HG03521 (cell line): ENCODE data around the gene UIMC1.

ENCODE experiments used
- ATAC-seq: cut with Tn5 transposase; IDR thresholded peaks from one replicate; pipeline ENCODE4 v1.9.1; 2021; ENCODE audit warnings: mild to moderate bottlenecking, moderate library complexity; ENCODE audit not compliant: unreplicated experiment

Gene UIMC1

DNA sequence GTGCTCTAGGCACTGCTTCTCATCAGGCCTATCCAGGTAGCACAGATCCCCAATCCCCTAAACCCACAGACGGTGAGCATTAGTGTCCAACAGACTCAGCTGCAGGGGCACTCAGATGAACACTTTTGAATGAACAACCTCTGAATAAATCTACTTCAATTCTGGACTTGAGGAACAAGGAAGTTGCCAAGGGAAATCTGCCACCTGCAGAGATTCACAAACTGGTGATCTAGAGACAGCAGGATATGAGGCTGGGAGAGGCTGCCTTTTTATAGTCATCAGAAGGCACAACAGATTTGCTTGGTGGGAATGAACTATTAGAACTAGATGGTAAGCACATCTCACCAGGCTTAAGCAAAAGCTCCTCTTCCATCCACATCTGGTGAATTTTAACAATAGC lies 100.5 kb downstream of the UIMC1 start:
- no peak for ATAC-seq

DNA sequence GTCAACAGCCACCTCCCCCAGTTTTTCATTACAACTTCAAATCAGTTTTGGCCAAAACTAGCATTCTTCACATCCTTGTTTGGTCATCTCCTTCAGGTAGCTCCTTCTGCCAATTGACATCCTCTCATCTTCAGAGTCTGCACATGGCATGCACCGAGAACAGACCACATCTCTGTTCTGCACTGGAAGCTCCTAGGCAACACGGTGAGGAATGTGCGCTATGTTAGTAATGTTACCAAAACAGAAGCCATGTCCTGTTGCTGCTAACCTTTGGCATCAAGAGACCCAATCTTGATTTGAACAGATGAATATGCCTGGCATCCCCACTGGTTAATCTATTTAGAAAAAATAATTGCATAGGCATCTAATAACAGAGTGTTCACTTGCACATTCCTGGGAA lies 102.3 kb downstream of the UIMC1 start:
- ATAC-seq: no peak

DNA sequence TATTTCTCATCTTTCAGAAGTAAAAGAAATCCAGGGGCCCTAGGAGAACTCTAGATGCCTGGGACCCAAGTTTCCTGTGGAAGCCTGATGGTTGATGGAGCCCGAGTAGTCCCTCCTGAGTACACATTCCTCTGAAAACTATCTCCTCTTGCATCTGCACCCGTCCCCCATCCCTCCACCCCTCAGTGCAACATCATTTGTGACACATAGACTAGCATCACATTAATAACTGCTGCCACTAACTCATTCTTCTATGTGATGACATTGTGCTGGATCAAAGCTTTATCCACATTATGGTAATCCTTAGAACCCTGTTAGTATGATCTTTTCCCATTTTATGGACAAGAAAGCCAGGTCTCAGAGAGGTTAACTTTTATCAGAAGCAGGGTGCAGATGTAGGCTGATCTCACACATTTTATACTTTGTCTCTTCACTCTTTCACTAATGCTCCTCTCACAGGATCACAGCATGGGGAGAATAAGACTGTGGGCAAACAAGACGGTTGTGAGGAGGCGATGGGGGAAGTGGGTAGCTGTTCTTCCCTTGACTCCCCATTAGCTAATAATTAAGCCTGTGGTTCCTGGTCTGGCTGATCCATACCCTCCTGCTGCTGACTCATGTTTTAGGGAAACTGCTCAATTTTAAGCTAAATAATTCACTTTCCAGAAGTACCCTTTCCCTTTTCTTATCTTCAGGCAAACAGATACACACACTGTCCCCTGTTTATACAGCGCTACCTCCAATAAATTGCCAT lies 103.5 kb downstream of the UIMC1 start:
- no peak for ATAC-seq

DNA sequence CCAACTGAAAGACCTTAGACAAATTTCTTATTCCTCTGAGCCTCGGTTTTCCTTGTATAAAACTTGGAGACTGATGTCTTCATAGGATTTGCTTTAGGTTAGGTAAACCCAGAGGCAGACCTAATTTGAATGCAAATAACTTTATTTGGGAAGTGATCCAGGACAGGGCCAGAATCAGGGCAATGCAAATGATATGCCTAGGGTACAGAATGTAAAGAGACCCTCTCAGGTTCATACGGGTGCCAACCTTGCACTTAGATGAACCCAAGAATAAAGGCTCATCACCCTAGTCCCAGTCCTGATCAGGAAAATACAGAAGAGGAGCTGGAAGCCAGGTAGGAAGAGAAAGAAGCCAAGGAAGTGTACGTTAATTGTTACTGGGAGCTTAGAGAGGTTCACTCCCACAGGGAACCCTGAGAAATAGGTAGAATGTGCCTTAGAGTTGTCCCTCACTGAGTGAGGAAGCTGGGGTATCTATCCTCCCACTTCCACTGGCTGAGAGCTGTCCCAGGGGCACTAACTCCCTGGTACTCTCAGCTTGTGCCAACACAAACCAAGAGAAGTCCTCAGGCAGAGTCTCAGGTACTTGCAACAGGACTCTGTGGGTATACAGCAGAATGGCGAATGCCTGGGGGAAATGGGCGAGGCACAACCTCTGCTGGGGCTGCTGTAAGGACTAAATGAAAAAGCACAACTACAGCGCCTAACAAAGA lies 104.3 kb downstream of the UIMC1 start:
- no peak for ATAC-seq

DNA sequence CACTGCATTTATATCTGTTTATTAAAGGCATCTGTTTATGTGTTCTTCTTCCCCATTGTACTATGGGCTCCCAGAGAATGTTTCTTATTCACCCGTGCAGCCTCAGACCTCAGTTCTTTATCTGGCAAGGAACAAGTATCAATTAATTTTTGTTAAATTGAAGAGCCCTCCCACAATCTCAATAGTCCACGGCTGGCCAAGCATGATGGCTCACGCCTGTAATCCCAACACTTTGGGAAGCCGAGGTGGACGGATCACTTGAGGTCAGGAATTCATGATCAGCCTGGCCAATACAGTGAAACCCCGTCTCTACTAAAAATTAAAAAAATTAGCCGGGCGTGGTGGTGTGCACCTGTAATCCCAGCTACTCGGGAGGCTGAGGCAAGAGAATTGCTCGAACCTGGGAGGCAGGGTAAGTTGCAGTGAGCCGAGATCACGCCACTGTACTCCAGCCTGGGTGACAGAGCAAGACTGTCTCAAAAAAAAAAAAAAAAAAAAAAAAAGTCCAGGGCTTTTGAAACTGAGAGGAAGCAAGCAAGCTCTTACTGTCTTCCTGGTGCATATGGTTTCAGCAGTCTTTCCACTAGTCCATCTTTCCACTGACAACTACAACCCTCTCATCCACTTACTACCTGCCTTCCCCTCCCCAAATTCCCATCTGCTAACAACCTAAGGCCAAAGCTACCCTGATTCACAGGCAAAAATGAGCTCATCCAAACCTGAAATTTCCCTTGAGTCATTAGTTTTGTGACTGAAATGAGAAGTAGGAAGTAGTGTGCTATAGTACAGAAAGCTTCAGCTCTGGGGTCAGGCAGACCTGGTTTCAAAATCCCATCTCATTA lies 105.1 kb downstream of the UIMC1 start:
- ATAC-seq: no peak

DNA sequence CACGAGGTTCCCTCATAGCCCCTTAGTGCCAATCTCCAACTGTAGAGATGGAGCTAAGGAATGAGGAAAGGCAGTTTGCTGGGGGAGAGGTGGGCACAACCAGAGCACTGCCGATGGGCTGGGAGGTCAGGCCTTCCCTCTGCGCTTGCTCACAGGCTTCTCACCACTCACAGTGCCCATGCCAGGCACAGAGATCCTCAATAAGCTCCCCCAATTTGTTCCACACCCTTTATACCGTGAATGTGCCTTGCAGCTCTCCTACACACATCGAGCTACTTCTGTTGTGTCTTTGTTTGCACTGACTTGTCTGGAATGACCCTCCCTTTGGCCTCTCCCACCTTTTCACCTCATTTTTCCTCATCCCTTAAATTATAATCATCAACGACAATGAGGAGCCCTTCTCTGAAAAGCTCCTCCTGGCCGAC lies 105.8 kb downstream of the UIMC1 start:
- no peak for ATAC-seq

DNA sequence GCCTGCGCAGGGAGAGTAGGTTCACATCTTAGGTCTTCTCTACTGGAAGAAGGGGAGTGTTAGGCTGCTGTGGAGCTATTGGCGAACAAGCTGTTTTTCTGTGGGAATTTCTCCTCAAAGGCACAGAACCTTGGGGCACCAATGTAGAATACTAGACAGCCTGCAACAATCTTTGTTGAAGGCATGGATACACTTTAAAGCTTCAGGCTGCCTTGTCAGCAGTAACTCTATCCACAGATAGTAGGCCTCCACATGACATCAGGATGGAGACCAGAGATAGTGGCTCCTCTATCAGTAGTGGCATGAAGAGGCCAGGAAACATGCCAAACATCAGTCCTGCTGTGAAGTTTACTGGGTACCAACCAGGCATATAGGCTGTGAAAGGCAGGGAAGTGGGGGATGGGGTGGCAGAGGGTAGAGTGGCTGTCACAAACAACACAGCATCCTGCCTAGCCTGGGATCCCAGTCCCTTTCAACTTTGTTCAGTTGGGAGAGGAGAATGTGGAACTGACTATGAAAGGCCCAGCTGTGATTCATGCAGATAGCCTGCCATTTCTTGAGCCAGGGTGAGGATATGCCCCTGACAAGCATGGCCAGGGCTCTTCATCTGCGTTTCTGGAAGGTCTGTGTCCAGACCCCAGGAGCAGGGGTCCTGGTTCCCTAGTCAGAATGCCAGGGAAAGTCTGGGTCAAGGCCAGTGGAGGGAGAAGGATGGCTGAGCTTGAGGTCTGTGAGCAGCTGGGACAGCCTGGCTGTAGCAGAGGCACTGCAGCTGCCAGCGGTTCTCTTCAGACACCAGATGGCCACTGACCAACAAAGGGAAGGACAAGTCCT lies 106.4 kb downstream of the UIMC1 start:
- ATAC-seq: no peak

DNA sequence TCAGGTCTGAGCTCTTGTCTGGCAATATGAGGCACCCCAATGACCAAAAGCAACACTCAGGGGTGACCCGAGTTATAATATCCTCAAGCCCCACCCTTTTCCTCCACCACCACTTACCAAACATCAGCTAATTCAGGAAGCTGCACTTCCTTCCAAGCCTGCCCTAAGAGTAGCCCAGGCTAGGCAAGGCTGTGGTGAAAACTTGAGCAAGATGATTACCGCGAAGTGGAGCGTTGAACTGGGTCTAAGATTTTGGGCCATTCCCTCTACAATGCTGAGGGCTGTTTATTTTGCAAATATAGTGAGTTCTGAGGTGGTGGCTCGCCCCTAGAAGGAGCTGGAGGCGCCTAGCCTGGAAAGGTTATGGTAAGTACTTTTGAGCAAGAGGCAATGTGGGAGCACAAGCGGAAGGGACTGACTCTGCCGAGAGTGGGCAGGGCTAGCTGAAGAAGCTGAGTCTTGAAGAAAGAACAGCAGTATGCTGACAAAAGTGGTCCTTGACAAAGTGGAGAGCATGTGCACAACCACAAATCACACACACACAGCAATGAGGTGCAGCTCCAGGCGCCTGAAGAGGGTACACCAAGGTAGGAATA lies 107.2 kb downstream of the UIMC1 start, which contains the start of gene HK3:
Gene HK3 (minus strand): TSS at position 51 of the 596 bp plus-strand sequence. CDS start 3,187 bp downstream, outside the sequence.
- ATAC-seq: no peak

DNA sequence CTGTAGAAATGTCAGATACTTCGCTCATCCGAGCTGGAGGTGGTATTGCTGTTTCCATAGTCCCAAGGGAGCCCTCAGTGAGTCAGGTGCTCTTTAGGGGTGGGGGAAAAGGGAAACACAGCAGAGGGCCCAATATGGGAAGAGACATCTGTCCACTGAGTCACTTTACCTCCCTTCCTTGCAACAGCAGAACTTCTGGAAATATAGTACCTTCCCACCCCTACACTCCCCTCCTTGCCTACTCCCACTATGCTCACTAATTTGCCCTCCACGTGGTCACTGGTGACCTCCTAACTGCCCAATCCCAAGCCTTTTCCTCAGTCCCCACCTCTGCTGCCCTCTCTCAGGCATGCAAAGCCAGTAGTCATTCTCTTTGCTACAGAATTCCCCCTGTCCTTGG lies 109.3 kb downstream of the UIMC1 start:
- no peak for ATAC-seq

DNA sequence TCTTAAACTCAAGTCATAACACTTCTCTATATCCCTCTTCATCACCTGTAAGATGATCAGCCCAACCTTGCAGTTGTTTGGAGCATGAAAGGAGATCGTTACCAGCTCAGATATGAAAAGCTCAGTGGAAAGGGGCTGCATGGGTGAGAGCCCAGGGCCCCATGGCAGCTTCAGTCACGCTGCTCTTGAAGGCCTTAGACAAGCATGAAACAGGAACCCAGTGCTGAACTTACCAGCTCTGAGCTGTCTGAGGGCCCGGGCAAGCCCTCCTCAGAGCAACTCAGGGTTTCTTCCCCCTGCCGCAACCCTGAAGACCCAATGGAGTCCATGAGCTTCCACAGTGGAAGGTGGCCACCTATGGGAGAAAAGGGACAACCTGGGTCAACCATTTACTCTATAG lies 110.7 kb downstream of the UIMC1 start:
- no peak for ATAC-seq

DNA sequence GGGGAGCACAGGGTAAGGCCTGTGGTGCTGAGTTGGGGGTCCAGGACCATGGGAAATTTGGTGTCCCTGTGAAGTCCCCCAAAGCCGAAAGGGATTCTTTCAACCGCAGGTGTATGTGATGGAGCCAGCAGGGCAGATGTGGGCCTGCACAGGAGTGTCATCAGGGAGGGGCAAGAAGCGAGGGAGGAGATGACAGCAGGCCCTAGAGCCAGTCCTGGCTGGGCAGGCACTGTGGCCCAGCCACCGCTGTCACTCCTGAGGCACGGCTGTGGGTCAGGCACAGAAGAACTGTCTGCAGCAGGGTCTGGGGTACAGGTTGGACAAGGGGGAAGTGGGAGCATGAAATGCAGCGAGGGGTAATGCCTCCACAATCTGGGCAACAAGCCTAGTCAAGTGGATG lies 112.3 kb downstream of the UIMC1 start:
- ATAC-seq: no peak

DNA sequence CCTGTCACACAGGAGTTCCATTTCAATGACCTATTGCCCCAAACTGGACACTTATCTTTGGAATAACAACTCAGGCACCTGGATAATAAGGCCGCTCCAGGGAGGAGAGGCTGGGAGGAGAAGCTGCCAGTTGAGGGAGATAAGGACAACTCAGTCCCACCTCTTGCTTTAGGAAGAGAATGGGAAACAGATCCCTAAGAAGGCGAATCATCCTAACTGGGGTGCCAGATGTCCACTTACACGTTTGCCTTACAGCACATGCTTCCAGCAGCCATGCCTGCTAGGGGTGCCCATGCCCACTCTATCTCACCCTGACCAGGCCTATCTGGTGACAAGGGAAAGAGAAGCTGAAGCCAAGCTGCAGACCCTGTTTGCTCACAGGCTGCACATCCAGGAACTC lies 113.9 kb downstream of the UIMC1 start:
- no peak for ATAC-seq

DNA sequence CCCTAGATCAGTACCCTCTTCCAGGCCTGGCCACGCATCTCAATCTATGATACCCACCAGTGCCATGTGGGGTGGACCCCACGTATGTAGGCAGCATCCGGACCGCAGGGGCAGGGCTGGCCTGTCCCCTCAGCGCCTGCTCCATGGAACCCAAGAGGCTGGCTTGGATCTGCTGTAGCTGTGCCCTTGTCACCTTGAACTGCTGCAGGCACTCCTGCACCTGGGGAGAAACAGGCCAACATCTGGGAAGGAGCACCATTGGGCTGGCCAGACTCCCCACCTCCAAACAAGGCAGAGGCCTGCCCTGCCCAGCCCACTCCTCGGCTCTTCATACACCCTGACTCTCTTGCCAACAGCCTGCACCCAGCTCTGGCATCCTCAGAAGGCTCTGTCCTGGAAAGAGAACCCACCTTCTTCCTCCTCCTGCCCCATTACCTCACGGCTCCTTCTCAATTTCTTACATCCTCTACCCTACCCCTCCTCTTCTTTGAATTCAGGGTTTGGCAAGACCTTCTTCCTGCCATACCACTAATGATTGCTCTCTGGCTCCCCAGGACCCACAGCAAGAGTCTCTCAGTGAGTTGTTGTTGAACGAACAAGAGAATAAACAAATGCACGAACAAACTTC lies 115.1 kb downstream of the UIMC1 start:
- ATAC-seq: no peak

DNA sequence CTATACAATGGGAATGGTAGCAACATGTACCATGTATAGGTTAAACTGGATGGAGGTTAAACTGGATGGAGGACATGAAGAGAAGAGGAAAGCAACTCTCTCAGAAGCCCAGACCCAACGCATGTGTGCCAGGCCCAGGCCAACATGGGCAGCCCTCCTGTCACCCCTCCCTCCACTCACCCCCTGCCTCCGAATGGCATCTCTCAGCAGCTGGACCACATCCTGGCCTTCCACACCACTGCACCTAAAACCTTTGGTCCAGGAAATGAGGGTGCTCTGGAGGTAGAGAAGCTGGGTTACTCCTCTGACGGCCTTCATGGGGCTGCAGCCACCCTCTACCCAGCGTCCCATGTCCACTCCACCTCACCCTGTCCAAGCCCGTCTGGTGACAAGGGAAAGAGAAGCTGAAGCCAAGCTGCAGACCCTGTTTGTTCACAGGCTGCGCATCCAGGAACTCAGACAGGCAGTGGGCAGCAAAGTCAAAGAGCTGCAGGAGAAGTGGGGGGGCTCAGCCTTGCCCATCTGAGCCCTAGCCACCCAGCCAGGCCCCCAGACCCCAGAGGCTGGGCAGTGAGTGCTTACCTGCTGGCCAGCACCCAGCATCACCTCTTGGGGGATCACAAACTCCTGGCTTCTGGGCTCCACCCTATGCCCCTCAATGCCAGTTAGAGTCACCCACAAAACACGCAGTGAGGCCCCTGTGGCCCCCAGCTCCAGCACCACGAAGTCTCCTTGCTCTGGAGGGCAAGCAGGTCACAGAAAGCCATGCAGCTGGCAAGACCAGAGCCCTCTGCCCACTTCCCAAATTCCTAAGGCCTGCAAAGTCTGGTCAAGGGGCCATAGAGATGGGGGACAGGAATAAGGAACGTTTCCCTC lies 115.9 kb downstream of the UIMC1 start:
- ATAC-seq: no peak

DNA sequence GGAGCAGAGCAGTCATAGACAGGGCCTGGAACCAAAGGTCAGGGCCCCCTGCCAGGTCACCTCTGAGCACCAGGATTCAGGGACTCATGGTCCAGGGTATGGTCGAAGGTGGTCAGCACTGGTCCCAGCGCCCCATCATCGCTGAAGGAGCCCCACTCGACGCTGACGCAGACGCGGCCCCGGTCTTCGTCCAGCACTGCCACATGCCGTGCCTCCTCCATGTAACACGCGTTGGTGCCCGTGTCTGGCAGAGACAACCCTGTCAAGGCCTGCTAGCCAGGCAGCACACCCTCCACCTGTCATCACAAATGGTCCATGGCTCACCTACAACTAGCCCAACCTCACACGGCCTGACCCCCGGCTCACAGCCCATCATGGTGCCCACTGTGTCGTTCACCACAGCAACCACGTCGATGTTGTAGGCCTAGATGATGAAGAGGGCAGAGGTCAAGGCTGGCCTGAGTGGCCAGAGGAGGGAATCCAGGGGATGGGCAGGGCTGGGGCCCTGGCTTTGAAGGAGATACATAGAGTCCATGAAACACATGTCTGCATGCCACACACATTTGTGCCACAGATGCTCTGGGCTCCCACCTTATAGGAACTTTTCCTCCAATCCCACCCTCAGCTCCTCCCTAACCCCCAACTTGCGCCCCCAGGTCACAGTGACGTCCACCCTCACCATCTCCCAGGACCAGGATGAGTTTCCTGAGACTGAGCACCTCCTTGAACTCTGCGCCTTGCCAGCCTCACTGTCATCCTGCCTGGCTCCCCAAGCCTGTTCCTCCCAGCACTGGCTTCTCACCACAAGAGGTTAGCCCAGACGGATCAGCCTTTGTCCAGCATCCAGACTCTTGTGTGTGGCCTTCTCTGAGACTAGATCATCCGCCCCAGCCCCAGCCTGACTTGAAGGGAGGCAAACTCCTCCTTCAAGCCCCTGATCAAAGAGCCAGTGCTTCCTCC lies 117.0 kb downstream of the UIMC1 start:
- ATAC-seq: no peak

DNA sequence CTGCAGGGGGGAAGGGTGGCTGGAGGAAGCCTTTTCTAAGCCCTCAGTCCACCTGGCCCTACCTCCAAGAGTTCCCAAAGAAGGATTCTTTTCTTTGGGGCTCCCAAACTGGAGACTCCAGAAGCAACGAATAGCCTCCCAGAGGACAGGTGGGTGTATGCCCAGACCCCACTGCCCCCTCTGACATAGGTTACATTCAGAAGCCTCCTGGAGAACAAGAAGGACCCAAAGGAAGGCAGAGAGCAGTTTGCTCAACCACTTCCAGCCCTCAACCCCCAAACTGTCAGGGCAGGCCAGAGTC lies 117.8 kb downstream of the UIMC1 start:
- no peak for ATAC-seq

DNA sequence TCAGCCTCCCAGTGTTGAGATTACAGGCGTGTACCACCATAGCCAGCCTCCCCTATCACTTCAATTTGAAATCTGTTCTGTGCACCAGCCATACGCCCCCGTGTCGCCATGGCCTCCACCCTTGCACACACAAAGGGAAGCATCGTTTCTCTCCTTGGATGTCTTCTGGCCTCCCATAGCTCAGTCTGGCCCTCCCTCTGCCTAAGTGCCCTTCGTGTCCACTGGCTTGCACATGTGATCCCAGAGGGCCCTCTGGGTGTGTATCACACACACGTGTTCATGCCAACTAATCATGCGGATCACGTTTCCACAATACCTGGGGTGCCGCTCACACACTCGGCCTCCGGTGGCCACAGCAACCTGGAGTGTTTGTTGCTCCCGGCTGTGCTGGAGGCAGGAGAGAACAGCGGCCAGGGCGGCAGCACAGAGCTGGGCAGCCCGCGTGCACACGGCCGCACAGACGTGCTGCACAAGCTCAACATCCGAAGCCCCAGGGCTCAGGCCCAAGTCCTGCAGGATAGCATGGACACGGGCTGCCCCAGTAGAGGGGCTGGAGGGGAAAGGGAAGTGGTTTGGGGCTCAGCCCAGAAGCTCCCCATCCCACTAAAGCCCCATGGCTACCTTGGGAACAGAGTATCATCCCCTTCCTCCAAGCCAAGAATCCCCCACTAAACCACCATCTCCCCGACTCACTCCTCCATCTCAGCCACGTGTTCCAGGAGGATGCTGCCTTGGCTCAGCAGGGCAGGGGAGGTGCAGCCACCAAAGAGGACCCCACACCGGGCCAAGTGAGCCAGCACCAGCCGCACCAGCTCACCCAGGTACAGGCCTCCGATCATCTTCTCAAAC lies 118.3 kb downstream of the UIMC1 start:
- ATAC-seq: no peak
